Stimulated activated CD8-positive, alpha-beta memory T cell treated with anti-CD3 and anti-CD28 coated beads, Interleukin-2, amount 100 ng/mL, for 1 hour (primary cell): ENCODE data around the gene FFAR1.
"Not testable (repeated sequence)": the region's sequence is repeated elsewhere in the genome, so short reads cannot be mapped to it uniquely, and the experiment has no call there.

Experiments
- DNase-seq, 2 donors: peaks; one replicate each; pipeline ENCODE4 v3.0.0-alpha.2; 2020; ENCODE audit warnings: low read depth in 2 of 2

The FFAR1 gene

GRCh38 chr19:35342430-35342829 lies 5.3 kb upstream of the FFAR1 start:
- no peak for DNase-seq

- DNase-seq = no peak
These were observed 3.1 kb upstream of the FFAR1 start for GRCh38 chr19:35344511-35345031.

GRCh38 chr19:35345671-35346111 lies 2.0 kb upstream of the FFAR1 start:
- DNase-seq = no peak

GRCh38 chr19:35346193-35347052 lies 1.3 kb upstream of the FFAR1 start:
- DNase-seq = peak; percentile 17 to 56

GRCh38 chr19:35347930-35348298 lies 212 bp downstream of the FFAR1 start:
- DNase-seq = no peak

GRCh38 chr19:35348911-35349611 lies 1.4 kb downstream of the FFAR1 start:
- DNase-seq = no peak

GRCh38 chr19:35349614-35350521 lies 2.2 kb downstream of the FFAR1 start:
- DNase-seq = no peak

GRCh38 chr19:35350591-35350990 lies 2.9 kb downstream of the FFAR1 start:
- DNase-seq = no peak

- DNase-seq = no peak
These were observed 3.9 kb downstream of the FFAR1 start for GRCh38 chr19:35351411-35352176.

- no peak for DNase-seq
These were observed 4.4 kb downstream of the FFAR1 start for GRCh38 chr19:35352177-35352447.

GRCh38 chr19:35352448-35353304 lies 5.0 kb downstream of the FFAR1 start:
- DNase-seq = peak; percentile 14 to 50

- no peak for DNase-seq
These were observed 5.9 kb downstream of the FFAR1 start for GRCh38 chr19:35353635-35354034.

GRCh38 chr19:35354898-35355297 lies 7.2 kb downstream of the FFAR1 start:
- no peak for DNase-seq

- no peak for DNase-seq
These were observed 8.2 kb downstream of the FFAR1 start for GRCh38 chr19:35355791-35356460.

- no peak for DNase-seq
These were observed 10.3 kb downstream of the FFAR1 start, which contains the start of gene FFAR3 for GRCh38 chr19:35357867-35358573. FFAR3 (plus strand) TSS chr19:35358460; CDS start chr19:35358891, 431 bp downstream.

GRCh38 chr19:35358834-35359233 lies 11.1 kb downstream of the FFAR1 start:
- not testable (repeated sequence) for DNase-seq

GRCh38 chr19:35359395-35359794 lies 11.7 kb downstream of the FFAR1 start:
- DNase-seq = not testable (repeated sequence)

GRCh38 chr19:35360081-35360480 lies 12.4 kb downstream of the FFAR1 start:
- not testable (repeated sequence) for DNase-seq

- no peak for DNase-seq
These were observed 13.2 kb downstream of the FFAR1 start for GRCh38 chr19:35360880-35361420.
